Cardiac fibroblast (primary cell): ENCODE data around the gene BLID.
A peak's percentile ranks its signal among the peaks of the same experiment; 100 is the strongest.

Experiments used
- DNase-seq, 2 donors: peaks; one replicate each; pipeline versions ENCODE4 v3.0.0 to v3.0.0-alpha.2; 2010; ENCODE audit warnings: low read depth in 2 of 2
- H3K4me3 ChIP-seq, 2 donors: replicated peaks in 1 of 2; 1 replicate in 1 of 2; 2 replicates in 1 of 2; pipeline ENCODE4 v1.5.1; 2011; ENCODE audit warnings: low read depth in 2 of 2, low read length in 2 of 2, mild to moderate bottlenecking in 2 of 2, moderate library complexity in 1 of 2
- CTCF ChIP-seq: IDR thresholded peaks from one replicate; pipeline ENCODE4 v1.5.1; 2011; ENCODE audit warnings: low read depth, mild to moderate bottlenecking, low read length, inconsistent platforms

BLID gene

GRCh38 chr11:122115524-122116379 lies at the start of gene BLID:
TSS of gene BLID (minus strand) at chr11:122116215. CDS start at chr11:122115922, 293 bp downstream.
- DNase-seq, result peak; percentile 63 to 65
- H3K4me3 ChIP-seq, result no peak within 1 kb of the TSS
- TF ChIP-seq CTCF, result peak; percentile 64

GRCh38 chr11:122163053-122163819 lies 47.2 kb upstream of the BLID start:
- TF ChIP-seq CTCF, result no peak
- H3K4me3 ChIP-seq, result no peak overlapping the region
- DNase-seq, result peak; percentile 54 to 75

- no peak overlapping the region for H3K4me3 ChIP-seq
- peak; percentile 75 to 94 for DNase-seq
- no peak for TF ChIP-seq CTCF
Observed at GRCh38 chr11:122162095-122162494, 46.1 kb upstream of the BLID start.

- DNase-seq, result no peak
- no peak for TF ChIP-seq CTCF
- no peak overlapping the region for H3K4me3 ChIP-seq
Observed at GRCh38 chr11:122160841-122161590, 45.0 kb upstream of the BLID start.

GRCh38 chr11:122159861-122160260 lies 43.8 kb upstream of the BLID start:
- no peak overlapping the region for H3K4me3 ChIP-seq
- TF ChIP-seq CTCF, result no peak
- DNase-seq, result no peak

- DNase-seq, result peak; percentile 77 to 79
- no peak for TF ChIP-seq CTCF
- peak overlapping the region in 1 of 2 donors; percentile 12 for H3K4me3 ChIP-seq
Observed at GRCh38 chr11:122159173-122159721, 43.2 kb upstream of the BLID start.
